ENCODE measurements around the gene CAMKV.

Gene CAMKV

GRCh38 chr3:49896345-49896744 is 26.6 kb upstream of the CAMKV start:
- no peak for DNase-seq

GRCh38 chr3:49895791-49896190 is 26.1 kb upstream of the CAMKV start:
- no peak for DNase-seq

GRCh38 chr3:49889296-49889695 is 19.6 kb upstream of the CAMKV start:
- DNase-seq: no peak

- no peak for DNase-seq
These were observed 17.2 kb upstream of the CAMKV start for GRCh38 chr3:49886922-49887265.

GRCh38 chr3:49883998-49884397 is 14.3 kb upstream of the CAMKV start:
- DNase-seq: no peak

- no peak for DNase-seq
These were observed 12.5 kb upstream of the CAMKV start for GRCh38 chr3:49882166-49882565.

- no peak for DNase-seq
These were observed 11.0 kb upstream of the CAMKV start for GRCh38 chr3:49880581-49881315.

GRCh38 chr3:49879721-49880120 is 10.0 kb upstream of the CAMKV start:
- no peak for DNase-seq

- no peak for DNase-seq
These were observed 9.0 kb upstream of the CAMKV start for GRCh38 chr3:49878686-49879085.

- no peak for DNase-seq
These were observed 8.0 kb upstream of the CAMKV start for GRCh38 chr3:49877716-49878115.

GRCh38 chr3:49876567-49876966 is 6.9 kb upstream of the CAMKV start:
- no peak for DNase-seq

- DNase-seq: no peak
These were observed 3.9 kb upstream of the CAMKV start for GRCh38 chr3:49873623-49874022.

GRCh38 chr3:49872801-49873281 is 3.1 kb upstream of the CAMKV start:
- DNase-seq: no peak

- no peak for DNase-seq
These were observed 1.9 kb upstream of the CAMKV start for GRCh38 chr3:49871531-49872153.

GRCh38 chr3:49868862-49869466 is 742 bp downstream of the CAMKV start:
- no peak for DNase-seq

- DNase-seq: no peak
These were observed 1.8 kb downstream of the CAMKV start for GRCh38 chr3:49867871-49868321.

- no peak for DNase-seq
These were observed 2.3 kb downstream of the CAMKV start for GRCh38 chr3:49867400-49867799.

- DNase-seq: no peak
These were observed 4.4 kb downstream of the CAMKV start for GRCh38 chr3:49865198-49865784.

GRCh38 chr3:49864505-49864904 is 5.2 kb downstream of the CAMKV start:
- no peak for DNase-seq

- no peak for DNase-seq
These were observed 10.0 kb downstream of the CAMKV start for GRCh38 chr3:49859576-49860305.

GRCh38 chr3:49856181-49857005 is 13.3 kb downstream of the CAMKV start, which contains the start of gene TRAIP:
Gene TRAIP (minus strand): TSS chr3:49856564. CDS start chr3:49856453, 111 bp downstream.
- peak; percentile 96 for DNase-seq

GRCh38 chr3:49855662-49856061 is 14.0 kb downstream of the CAMKV start:
- no peak for DNase-seq
